AG10803 (cell line): ENCODE results near the gene OLIG3.

Source experiments
- DNase-seq: peaks from one replicate; pipeline ENCODE4 v3.0.0; 2010; ENCODE audit warnings: low read depth
- H3K4me3 ChIP-seq: 2 replicates; pipeline ENCODE4 v1.5.1; 2011; ENCODE audit warnings: mild to moderate bottlenecking, low read length, control low read depth
- CTCF ChIP-seq: conservative IDR thresholded peaks from 2 replicates; pipeline ENCODE4 v1.5.1; 2011; ENCODE audit warnings: mild to moderate bottlenecking, low read length, control low read depth, inconsistent platforms

OLIG3 gene

GRCh38 chr6:137465378-137466009 lies 28.7 kb downstream of the OLIG3 start:
- no peak for TF ChIP-seq CTCF
- DNase-seq, result no peak
- no peak overlapping the region for H3K4me3 ChIP-seq

GRCh38 chr6:137452333-137452894 lies 41.8 kb downstream of the OLIG3 start:
- DNase-seq, result peak; percentile 1
- no peak for TF ChIP-seq CTCF
- H3K4me3 ChIP-seq, result no peak overlapping the region

GRCh38 chr6:137443901-137444300 lies 50.3 kb downstream of the OLIG3 start:
- H3K4me3 ChIP-seq, result no peak overlapping the region
- TF ChIP-seq CTCF, result no peak
- DNase-seq, result no peak
